ENCODE data around the gene PHF2. TPM values are rescaled to one million over a fixed set of nuclear protein-coding genes. Genes with fewer than 3 reads are reported as not detected.
"Not testable (repeated sequence)": the region's sequence is repeated elsewhere in the genome, so short reads cannot be mapped to it uniquely, and the experiment has no call there.

PHF2 gene
- total RNA-seq, 1 donor, result 18.9 TPM

DNA sequence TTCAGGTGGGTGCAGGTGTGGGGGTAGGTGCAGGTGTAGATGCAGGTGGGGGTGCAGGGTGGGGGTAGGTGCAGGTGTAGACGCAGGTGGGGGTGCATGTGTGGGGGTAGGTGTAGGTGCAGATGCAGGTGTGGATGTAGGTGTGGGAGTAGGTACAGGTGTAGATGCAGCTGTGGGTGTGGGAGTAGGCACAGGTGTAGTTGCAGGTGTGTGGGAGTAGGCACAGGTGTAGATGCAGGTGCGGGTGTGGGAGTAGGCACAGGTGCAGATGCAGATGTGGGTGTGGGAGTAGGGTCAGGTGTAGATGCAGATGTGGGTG, 94.6 kb downstream of the PHF2 start:
- no peak overlapping the region for H3K4me3 ChIP-seq (ENCODE audit: low read length)
- H3K4me1 ChIP-seq (ENCODE audit: insufficient read depth, low read length), result no peaks in the 10 kb centered on the region
- no peaks in the 10 kb centered on the region for H3K9me3 ChIP-seq (ENCODE audit: low read depth, low read length)
- H3K27me3 ChIP-seq (ENCODE audit: insufficient read depth, low read length), result no peaks in the 10 kb centered on the region

GRCh38 chr9:93672330-93673020, 96.1 kb downstream of the PHF2 start:
- H3K27me3 ChIP-seq (ENCODE audit: insufficient read depth, low read length); H3K4me3 ChIP-seq (ENCODE audit: low read length); H3K9me3 ChIP-seq (ENCODE audit: low read depth, low read length); H3K4me1 ChIP-seq (ENCODE audit: insufficient read depth, low read length): not testable (repeated sequence)

- H3K27me3 ChIP-seq (ENCODE audit: insufficient read depth, low read length), result no peaks in the 10 kb centered on the region
- H3K4me1 ChIP-seq (ENCODE audit: insufficient read depth, low read length), result no peaks in the 10 kb centered on the region
- no peak overlapping the region for H3K4me3 ChIP-seq (ENCODE audit: low read length)
- H3K9me3 ChIP-seq (ENCODE audit: low read depth, low read length), result no peaks in the 10 kb centered on the region
Measured at GRCh38 chr9:93673021-93673838, 96.8 kb downstream of the PHF2 start.

- no peaks in the 10 kb centered on the region for H3K4me1 ChIP-seq (ENCODE audit: insufficient read depth, low read length)
- no peaks in the 10 kb centered on the region for H3K9me3 ChIP-seq (ENCODE audit: low read depth, low read length)
- no peak overlapping the region for H3K4me3 ChIP-seq (ENCODE audit: low read length)
- no peaks in the 10 kb centered on the region for H3K27me3 ChIP-seq (ENCODE audit: insufficient read depth, low read length)
Measured at GRCh38 chr9:93673839-93674334, 97.5 kb downstream of the PHF2 start.

GRCh38 chr9:93674580-93675335, 98.4 kb downstream of the PHF2 start:
- H3K4me3 ChIP-seq (ENCODE audit: low read length), result no peak overlapping the region
- no peaks in the 10 kb centered on the region for H3K9me3 ChIP-seq (ENCODE audit: low read depth, low read length)
- no peaks in the 10 kb centered on the region for H3K27me3 ChIP-seq (ENCODE audit: insufficient read depth, low read length)
- H3K4me1 ChIP-seq (ENCODE audit: insufficient read depth, low read length), result no peaks in the 10 kb centered on the region

- Histone ChIP-seq H3K9me3 (ENCODE audit: low read depth, low read length) (no peaks in the 10 kb centered on the region), H3K4me3 (ENCODE audit: low read length) (no peak overlapping the region), H3K4me1 (ENCODE audit: insufficient read depth, low read length) (no peaks in the 10 kb centered on the region), H3K27me3 (ENCODE audit: insufficient read depth, low read length) (no peaks in the 10 kb centered on the region)
Measured at GRCh38 chr9:93675336-93676150, 99.2 kb downstream of the PHF2 start.

GRCh38 chr9:93676310-93677047, 100.1 kb downstream of the PHF2 start:
- Histone ChIP-seq H3K27me3 (ENCODE audit: insufficient read depth, low read length) (no peaks in the 10 kb centered on the region), H3K9me3 (ENCODE audit: low read depth, low read length) (no peaks in the 10 kb centered on the region), H3K4me3 (ENCODE audit: low read length) (no peak overlapping the region), H3K4me1 (ENCODE audit: insufficient read depth, low read length) (no peaks in the 10 kb centered on the region)

GRCh38 chr9:93677048-93677571, 100.7 kb downstream of the PHF2 start:
- Histone ChIP-seq H3K4me1 (ENCODE audit: insufficient read depth, low read length) (no peaks in the 10 kb centered on the region), H3K4me3 (ENCODE audit: low read length) (no peak overlapping the region), H3K27me3 (ENCODE audit: insufficient read depth, low read length) (no peaks in the 10 kb centered on the region), H3K9me3 (ENCODE audit: low read depth, low read length) (no peaks in the 10 kb centered on the region)

GRCh38 chr9:93677641-93678136, 101.3 kb downstream of the PHF2 start:
- Histone ChIP-seq H3K4me3 (ENCODE audit: low read length) (no peak overlapping the region), H3K4me1 (ENCODE audit: insufficient read depth, low read length) (no peaks in the 10 kb centered on the region), H3K27me3 (ENCODE audit: insufficient read depth, low read length) (no peaks in the 10 kb centered on the region), H3K9me3 (ENCODE audit: low read depth, low read length) (no peaks in the 10 kb centered on the region)

DNA sequence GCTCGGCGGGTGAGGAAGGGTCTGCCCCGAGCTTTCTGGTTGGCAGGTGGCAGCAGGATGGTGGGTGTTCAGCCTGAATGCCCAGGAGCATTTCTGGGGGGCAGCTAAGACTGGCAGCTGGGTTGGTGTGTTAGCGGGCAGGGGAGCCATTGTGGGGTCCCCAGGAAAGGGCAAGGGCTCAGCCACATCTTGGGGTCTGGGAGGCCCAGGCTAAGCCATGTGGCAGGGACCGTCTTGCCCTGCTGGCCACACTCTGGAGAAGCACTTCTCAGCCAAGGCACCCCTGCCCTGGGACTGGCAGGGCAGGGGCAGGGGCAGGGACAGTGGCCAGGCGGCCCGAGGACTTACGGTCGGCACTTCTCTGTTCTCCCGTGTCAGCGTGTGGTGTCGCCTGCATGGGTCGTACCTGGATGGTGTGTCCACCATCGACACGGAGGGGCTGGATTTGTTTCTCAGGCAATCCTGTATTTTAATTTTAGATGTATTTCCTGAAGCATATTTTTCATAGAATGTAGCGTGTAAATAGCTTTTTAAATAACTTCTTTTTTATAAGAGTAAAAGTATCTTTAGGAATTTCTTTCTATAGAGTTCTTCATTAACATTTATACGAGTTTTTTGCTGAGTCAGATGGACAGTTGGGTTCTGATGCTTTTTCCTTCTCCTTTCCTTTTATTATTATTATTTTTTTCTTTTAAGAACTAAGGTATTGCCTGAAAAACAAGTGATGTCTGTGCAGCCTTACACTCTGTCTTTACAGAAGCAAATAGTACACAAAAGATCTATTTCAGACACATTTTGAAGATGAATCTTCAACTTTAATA, 102.0 kb downstream of the PHF2 start:
- Histone ChIP-seq H3K4me1 (ENCODE audit: insufficient read depth, low read length) (no peaks in the 10 kb centered on the region), H3K27me3 (ENCODE audit: insufficient read depth, low read length) (no peaks in the 10 kb centered on the region), H3K4me3 (ENCODE audit: low read length) (no peak overlapping the region), H3K9me3 (ENCODE audit: low read depth, low read length) (no peaks in the 10 kb centered on the region)

- Histone ChIP-seq H3K27me3 (ENCODE audit: insufficient read depth, low read length) (no peaks in the 10 kb centered on the region), H3K4me3 (ENCODE audit: low read length) (no peak overlapping the region), H3K4me1 (ENCODE audit: insufficient read depth, low read length) (no peaks in the 10 kb centered on the region), H3K9me3 (ENCODE audit: low read depth, low read length) (no peaks in the 10 kb centered on the region)
Measured at GRCh38 chr9:93679536-93680442, 103.4 kb downstream of the PHF2 start.

GRCh38 chr9:93680443-93681268, 104.3 kb downstream of the PHF2 start:
- Histone ChIP-seq H3K9me3 (ENCODE audit: low read depth, low read length) (no peaks in the 10 kb centered on the region), H3K4me3 (ENCODE audit: low read length) (no peak overlapping the region), H3K27me3 (ENCODE audit: insufficient read depth, low read length) (no peaks in the 10 kb centered on the region)

More at GRCh38 chr9:93680443-93681268, 104.3 kb downstream of the PHF2 start:
- no peaks in the 10 kb centered on the region for H3K4me1 ChIP-seq (ENCODE audit: insufficient read depth, low read length)
